A673 (cell line): Measurements from ENCODE around the gene ZNRF3.

ENCODE experiments used
- EZH2 ChIP-seq: fragments of 200-600 bp; sonication (generic); IDR thresholded peaks from 2 replicates; pipeline ENCODE4 v1.6.1; 2017; ENCODE audit warnings: borderline replicate concordance, low read depth, mild to moderate bottlenecking, mixed read lengths, antibody characterized with exemption, low read length; ENCODE audit not compliant: poor library complexity, severe bottlenecking
- TF ChIP-seq, protein P1 (sequence below): fragments of 300-800, 200-600 bp; sonication (generic); conservative IDR thresholded peaks from 2 replicates; pipeline ENCODE4 v1.5.1; 2017; ENCODE audit warnings: low read depth, mild to moderate bottlenecking, antibody characterized with exemption, low read length, moderate library complexity, mixed read lengths

- TF ChIP-seq, protein P1, sequence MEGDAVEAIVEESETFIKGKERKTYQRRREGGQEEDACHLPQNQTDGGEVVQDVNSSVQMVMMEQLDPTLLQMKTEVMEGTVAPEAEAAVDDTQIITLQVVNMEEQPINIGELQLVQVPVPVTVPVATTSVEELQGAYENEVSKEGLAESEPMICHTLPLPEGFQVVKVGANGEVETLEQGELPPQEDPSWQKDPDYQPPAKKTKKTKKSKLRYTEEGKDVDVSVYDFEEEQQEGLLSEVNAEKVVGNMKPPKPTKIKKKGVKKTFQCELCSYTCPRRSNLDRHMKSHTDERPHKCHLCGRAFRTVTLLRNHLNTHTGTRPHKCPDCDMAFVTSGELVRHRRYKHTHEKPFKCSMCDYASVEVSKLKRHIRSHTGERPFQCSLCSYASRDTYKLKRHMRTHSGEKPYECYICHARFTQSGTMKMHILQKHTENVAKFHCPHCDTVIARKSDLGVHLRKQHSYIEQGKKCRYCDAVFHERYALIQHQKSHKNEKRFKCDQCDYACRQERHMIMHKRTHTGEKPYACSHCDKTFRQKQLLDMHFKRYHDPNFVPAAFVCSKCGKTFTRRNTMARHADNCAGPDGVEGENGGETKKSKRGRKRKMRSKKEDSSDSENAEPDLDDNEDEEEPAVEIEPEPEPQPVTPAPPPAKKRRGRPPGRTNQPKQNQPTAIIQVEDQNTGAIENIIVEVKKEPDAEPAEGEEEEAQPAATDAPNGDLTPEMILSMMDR, result no peak
- no peak for TF ChIP-seq EZH2
Observed at GRCh38 chr22:28899199-28899853, 16.0 kb downstream of the ZNRF3 start.
